Cardiac muscle cell (in vitro differentiated cells and primary cell): ENCODE data around the gene ZFP36L2. TPM values are rescaled to one million over a fixed set of nuclear protein-coding genes. Genes with fewer than 3 reads are reported as not detected.
A peak's percentile ranks its signal among the peaks of the same experiment; 100 is the strongest.

Experiments used
- DNase-seq, 2 donors: peaks; one replicate each; pipeline versions ENCODE4 v3.0.0 to v3.0.0-alpha.2; 2010 to 2017; ENCODE audit warnings: low read depth in 1 of 2, low spot score in 1 of 2
- H3K27ac ChIP-seq: fragments of 200-600 bp; sonication (generic); 2 replicates; pipeline ENCODE4 v1.5.1; 2016
- H3K27me3 ChIP-seq: fragments of 200-600 bp; sonication (generic); 2 replicates; pipeline ENCODE4 v1.6.0; 2016; ENCODE audit warnings: control low read depth
- H3K36me3 ChIP-seq: fragments of 200-600 bp; sonication (generic); 2 replicates; pipeline ENCODE4 v1.5.1; 2016; ENCODE audit warnings: control low read depth
- H3K4me1 ChIP-seq: fragments of 200-600 bp; sonication (generic); 2 replicates; pipeline ENCODE4 v1.8.1; 2017; ENCODE audit warnings: low read depth, mild to moderate bottlenecking, mixed run types
- H3K4me3 ChIP-seq: fragments of 200-600 bp; sonication (generic); 2 replicates; pipeline ENCODE4 v1.5.1; 2016; ENCODE audit warnings: mild to moderate bottlenecking
- H3K9me3 ChIP-seq: fragments of 200-600 bp; sonication (generic); 2 replicates; pipeline ENCODE4 v1.5.1; 2017; ENCODE audit warnings: low read depth, mild to moderate bottlenecking, control low read depth
- polyA plus RNA-seq: library from polyadenylated mRNA; unstranded; fragments of >200 nt; fragmentation: Nextera tagmentation; extraction: Ambion mirVana; gene quantifications from 2 replicates; pipeline ENCODE4 v1.2.1, GENCODE V29; 2016
- total RNA-seq: library from RNA; depleted of rRNA; stranded (reverse); fragments of >200 nt; gene quantifications from 2 replicates; pipeline ENCODE4 v1.2.3, GENCODE V29; 2016
- TF ChIP-seq, protein P1 (sequence below): IDR thresholded peaks from 2 replicates; pipeline ENCODE4 v1.5.1; 2012; ENCODE audit warnings: low read depth, mild to moderate bottlenecking, low read length

The ZFP36L2 gene
- total and polyA plus RNA-seq, 2 experiments from 2014 or later, result 27.6 to 73.9 TPM

DNA sequence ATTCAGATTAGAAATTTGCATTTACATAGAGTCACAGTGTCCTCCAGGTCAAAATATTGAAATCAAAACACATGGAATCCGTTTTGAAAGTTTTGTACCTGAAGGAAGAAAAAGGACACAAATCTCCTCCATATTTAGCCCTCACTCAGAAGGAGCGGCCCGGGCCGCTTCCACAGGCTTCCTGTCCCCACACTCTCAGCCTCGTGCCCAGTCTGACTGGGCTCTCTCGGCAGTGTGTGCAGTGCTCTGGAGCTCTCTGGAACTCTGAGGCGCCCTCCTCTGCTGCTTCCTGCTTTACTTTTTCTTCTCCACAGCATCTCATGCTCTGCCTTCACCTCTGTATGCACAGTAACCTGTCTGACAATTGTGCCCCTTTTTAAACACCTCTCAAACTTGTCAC, 22.2 kb upstream of the ZFP36L2 start:
- no peaks in the 10 kb centered on the region for H3K27me3 ChIP-seq

DNA sequence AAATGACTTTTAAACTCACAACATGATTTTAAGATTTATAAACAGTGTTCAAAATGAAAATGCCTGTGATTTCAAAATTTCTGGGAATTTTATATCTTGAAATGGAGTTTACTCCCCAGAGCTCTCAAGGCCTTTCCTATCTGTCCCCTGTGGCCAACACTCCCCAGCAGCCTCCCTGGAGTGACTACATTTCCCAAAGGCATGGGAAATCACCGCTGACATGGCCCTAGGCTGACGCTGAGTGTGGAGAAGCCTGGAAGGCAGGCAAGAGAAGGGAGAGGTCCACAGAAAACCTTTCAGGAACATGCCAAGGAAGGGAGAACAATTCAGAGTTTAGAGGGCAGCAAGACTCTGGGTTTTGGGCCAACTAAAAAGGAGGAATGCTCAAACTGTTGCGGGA, 20.2 kb upstream of the ZFP36L2 start:
- no peak overlapping the region for H3K27ac ChIP-seq
- H3K4me1 ChIP-seq, result peaks cover 6% of the 10 kb centered on the region
- no peaks in the 10 kb centered on the region for H3K27me3 ChIP-seq
- H3K9me3 ChIP-seq, result no peaks in the 10 kb centered on the region
- H3K36me3 ChIP-seq, result no peaks in the 10 kb centered on the region
- DNase-seq, result no peak
- TF ChIP-seq, protein P1, sequence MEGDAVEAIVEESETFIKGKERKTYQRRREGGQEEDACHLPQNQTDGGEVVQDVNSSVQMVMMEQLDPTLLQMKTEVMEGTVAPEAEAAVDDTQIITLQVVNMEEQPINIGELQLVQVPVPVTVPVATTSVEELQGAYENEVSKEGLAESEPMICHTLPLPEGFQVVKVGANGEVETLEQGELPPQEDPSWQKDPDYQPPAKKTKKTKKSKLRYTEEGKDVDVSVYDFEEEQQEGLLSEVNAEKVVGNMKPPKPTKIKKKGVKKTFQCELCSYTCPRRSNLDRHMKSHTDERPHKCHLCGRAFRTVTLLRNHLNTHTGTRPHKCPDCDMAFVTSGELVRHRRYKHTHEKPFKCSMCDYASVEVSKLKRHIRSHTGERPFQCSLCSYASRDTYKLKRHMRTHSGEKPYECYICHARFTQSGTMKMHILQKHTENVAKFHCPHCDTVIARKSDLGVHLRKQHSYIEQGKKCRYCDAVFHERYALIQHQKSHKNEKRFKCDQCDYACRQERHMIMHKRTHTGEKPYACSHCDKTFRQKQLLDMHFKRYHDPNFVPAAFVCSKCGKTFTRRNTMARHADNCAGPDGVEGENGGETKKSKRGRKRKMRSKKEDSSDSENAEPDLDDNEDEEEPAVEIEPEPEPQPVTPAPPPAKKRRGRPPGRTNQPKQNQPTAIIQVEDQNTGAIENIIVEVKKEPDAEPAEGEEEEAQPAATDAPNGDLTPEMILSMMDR, result no peak
- H3K4me3 ChIP-seq, result no peak overlapping the region

More for the DNA sequence above, 22.2 kb upstream of the ZFP36L2 start:
- Histone ChIP-seq H3K27ac (no peak overlapping the region), H3K4me3 (no peak overlapping the region), H3K9me3 (no peaks in the 10 kb centered on the region), H3K36me3 (no peaks in the 10 kb centered on the region), H3K4me1 (peaks cover 12% of the 10 kb centered on the region)
- no peak for DNase-seq
- TF ChIP-seq, protein P1, result no peak

DNA sequence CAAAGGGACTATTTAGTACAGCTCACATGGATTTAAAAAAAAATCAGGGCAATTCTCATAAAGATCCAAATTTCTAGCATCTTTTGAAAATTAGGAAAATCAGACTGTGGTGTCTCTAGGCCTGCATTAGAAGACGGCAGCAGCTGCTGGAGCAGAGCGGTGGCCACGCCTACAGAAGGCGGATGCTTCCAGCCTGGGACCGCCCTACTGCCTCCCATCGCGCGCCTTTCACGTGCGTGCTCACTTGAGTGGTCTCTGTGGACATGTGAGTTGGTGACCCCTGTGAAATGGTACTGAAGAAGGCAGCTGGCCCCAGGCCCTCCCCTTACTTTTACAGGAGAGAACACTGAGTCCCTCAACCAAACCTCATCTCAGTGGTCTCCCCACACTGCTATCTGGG, 15.2 kb upstream of the ZFP36L2 start:
- no peaks in the 10 kb centered on the region for H3K9me3 ChIP-seq
- no peaks in the 10 kb centered on the region for H3K4me1 ChIP-seq
- no peaks in the 10 kb centered on the region for H3K36me3 ChIP-seq
- no peak for DNase-seq
- H3K27me3 ChIP-seq, result no peaks in the 10 kb centered on the region
- TF ChIP-seq, protein P1, result no peak
- H3K27ac ChIP-seq, result no peak overlapping the region
- H3K4me3 ChIP-seq, result no peak overlapping the region

DNA sequence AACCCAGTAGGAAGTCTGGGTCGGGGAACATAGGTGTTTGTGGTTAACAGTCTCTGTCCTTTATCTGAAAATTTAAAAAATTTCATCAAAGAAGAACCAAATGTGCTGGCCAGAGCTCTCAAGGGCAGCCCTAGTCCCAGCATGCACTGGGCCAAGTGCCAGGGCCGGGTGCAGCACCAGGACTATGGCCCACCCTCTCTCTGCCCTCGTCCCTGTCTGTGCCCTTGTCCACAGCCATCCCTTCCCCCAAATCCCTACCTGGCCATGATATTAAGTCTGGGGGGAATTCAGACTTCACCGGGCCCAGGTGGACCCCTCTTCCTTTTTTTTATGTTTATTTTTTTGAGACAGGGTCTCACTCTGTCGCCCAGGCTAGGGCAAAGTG, 14.4 kb upstream of the ZFP36L2 start:
- H3K27me3 ChIP-seq, result no peaks in the 10 kb centered on the region
- H3K4me1 ChIP-seq, result peaks cover 3% of the 10 kb centered on the region
- no peak for DNase-seq
- TF ChIP-seq, protein P1, result no peak
- no peaks in the 10 kb centered on the region for H3K36me3 ChIP-seq
- no peaks in the 10 kb centered on the region for H3K9me3 ChIP-seq
- H3K27ac ChIP-seq, result no peak overlapping the region
- H3K4me3 ChIP-seq, result no peak overlapping the region

DNA sequence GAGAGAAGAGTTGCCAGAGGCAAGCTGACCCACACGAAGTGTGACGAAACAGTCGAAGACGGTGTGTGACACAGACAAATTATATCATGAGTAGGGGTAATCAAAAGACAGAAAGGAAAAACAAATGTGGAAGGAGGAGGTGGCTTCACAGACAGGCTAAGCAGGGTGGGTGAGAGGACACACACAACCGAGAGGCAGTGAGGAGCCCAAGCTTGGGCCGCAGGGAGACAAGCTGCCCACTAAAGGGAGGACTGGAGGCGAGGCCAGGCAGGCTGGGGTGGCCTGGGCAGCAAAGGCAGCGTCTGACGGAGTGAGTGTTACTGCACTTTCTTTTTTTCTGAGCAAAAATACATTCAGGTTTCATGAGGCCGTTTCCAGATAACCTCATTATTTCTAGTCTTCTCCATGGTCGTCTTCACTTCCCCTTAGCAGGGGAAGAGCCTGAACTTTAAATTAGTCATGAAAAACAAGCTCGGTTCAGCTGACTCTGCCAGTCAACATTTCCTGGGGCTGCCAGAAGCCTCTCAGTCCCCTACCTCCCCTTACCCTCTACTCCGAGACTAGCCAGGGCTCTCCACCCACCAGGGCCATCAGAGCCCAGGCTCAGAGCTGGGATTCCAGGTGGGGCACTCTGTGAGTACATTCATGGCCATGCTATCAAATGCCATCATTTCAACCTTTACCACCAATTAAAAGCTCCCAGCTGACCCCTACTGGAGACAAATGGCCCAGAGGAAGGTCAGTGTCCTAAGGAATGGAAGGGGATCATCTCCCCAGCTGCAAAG, 13.8 kb upstream of the ZFP36L2 start:
- TF ChIP-seq, protein P1, result peak; percentile 12
- Histone ChIP-seq H3K27ac (no peak overlapping the region), H3K4me1 (peaks cover 3% of the 10 kb centered on the region), H3K36me3 (no peaks in the 10 kb centered on the region), H3K9me3 (no peaks in the 10 kb centered on the region), H3K27me3 (no peaks in the 10 kb centered on the region), H3K4me3 (no peak overlapping the region)
- DNase-seq, result no peak
